GM12872 (cell line): ENCODE measurements around the gene EGFL6.

Source experiments
- TF ChIP-seq, protein P1 (sequence below): IDR thresholded peaks from 3 replicates; pipeline ENCODE4 v1.5.1; 2011; ENCODE audit warnings: low read depth, mild to moderate bottlenecking, low read length, moderate library complexity; ENCODE audit not compliant: insufficient read depth

The EGFL6 gene

DNA sequence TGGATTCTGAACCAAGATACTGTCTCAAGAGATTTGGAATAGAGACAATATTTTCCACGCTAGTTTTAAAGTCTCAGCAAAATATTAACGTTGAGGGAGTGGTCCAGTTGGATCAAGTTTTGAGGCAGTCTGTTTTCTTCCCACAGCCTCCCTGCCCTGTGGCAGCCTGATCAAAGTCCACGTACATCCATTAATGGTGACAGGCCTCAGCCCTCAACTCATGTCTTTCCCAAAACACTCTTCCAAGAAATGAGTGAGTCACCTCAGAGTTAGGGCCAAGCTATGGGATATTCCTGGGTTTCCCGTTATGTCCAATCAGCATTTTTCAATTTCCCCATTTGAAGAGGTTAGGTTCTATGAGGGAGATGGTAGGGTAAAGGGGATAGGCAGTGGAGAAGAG is 28.5 kb downstream of the EGFL6 start:
- TF ChIP-seq, protein P1, sequence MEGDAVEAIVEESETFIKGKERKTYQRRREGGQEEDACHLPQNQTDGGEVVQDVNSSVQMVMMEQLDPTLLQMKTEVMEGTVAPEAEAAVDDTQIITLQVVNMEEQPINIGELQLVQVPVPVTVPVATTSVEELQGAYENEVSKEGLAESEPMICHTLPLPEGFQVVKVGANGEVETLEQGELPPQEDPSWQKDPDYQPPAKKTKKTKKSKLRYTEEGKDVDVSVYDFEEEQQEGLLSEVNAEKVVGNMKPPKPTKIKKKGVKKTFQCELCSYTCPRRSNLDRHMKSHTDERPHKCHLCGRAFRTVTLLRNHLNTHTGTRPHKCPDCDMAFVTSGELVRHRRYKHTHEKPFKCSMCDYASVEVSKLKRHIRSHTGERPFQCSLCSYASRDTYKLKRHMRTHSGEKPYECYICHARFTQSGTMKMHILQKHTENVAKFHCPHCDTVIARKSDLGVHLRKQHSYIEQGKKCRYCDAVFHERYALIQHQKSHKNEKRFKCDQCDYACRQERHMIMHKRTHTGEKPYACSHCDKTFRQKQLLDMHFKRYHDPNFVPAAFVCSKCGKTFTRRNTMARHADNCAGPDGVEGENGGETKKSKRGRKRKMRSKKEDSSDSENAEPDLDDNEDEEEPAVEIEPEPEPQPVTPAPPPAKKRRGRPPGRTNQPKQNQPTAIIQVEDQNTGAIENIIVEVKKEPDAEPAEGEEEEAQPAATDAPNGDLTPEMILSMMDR, result no peak

DNA sequence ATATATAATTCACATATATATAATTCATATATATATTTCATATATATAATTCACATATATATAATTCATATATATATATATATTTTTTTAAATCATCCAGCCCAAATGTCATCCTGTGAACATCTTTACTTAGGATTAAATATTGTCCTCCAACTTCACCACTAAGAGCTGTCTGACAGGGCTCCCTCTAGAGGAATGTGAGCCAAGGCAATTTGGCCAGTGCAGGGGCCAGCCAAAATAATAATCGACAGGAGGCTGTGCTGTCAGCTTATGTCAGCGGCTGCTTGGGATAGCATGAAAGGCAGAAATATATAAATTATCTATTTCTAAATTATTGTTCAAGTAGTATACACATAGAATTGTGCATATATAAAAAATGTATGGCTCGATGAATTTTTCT is 29.5 kb downstream of the EGFL6 start:
- TF ChIP-seq, protein P1, result no peak; the same call in 2 of the 3 replicates

DNA sequence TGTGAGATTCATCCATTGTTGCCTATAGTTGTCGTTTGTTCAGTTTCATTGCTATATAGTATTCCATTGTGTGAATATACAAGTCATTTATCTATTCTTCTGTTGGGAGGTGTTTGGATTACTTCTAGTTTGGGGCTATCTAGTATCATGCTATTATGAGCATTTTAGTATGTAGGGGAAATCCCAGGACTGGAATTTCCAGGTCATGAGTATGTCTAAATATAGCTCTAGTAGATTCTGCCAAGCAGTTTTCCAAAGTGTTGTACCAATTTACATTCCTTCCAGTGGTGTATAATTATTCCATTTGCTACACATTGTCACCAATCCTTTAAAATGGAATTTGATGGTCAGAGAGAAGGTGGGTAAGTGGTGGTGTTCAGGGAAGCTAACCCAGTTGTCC is 30.1 kb downstream of the EGFL6 start:
- TF ChIP-seq, protein P1, result no peak

DNA sequence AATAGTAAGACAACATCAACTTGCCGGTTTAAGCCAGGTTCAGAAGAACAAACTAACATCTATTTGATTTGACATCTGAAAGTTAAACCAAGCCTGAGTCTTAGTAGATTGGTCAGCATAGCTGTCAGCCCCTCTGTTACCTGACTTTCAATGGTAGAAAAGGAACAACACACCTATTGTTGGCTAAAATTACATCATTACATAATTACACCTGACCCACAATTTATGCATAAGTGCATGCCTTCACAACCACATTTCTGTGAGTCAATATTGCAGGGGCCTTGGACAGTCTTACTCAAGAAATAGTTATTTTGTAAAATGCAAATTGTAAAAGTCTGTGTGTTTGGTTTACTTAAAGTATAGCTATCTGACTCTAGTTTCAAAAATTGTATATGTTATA is 36.2 kb downstream of the EGFL6 start:
- TF ChIP-seq, protein P1, result no peak

DNA sequence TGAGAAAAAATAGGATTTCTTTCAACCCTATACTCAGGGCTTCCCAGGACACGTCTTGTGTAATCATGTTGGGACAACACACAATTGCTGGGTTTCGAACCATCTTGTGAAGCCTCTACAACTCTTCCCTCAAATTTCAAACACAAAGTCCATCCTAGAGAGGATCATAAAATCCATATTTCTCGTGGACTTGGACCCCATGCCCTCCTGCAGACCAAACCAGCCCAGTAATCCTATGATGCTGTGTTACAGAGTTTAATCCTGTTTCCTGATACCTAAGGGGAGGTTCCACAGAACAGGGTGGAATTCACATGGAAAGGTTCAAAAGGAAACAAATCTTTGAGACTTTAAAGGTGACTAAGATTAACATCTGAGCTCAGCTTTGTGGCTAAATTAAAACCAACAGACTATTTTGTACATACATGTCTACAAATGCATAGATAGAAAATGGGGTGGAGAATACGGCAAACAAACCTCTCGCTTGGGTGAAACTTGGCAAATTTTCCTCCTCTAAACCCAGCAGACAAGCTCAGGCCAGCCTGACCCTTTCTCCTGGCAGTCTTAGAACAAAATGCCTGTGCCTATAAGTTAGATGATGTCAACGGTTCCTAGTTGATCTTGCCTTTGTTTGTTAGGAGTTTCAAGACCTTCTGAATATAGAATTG is 38.1 kb downstream of the EGFL6 start:
- TF ChIP-seq, protein P1, result no peak

DNA sequence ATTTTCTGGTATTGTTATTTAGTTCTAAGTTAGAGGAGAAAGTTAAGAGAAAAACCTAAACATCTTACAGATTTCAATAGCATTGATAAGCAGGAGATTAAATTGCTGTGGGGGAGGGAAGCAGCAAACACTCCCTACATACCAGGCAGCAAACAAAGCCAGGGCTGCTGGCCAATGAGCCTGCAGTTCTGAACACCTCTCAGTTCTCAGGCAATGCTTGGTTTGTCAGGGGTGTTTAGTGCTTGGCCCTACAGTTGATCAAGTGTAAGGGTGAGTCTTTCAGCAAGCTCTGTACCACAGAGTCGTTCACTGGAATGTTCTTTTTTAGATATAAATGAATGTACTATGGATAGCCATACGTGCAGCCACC is 38.6 kb downstream of the EGFL6 start:
- TF ChIP-seq, protein P1, result no peak

DNA sequence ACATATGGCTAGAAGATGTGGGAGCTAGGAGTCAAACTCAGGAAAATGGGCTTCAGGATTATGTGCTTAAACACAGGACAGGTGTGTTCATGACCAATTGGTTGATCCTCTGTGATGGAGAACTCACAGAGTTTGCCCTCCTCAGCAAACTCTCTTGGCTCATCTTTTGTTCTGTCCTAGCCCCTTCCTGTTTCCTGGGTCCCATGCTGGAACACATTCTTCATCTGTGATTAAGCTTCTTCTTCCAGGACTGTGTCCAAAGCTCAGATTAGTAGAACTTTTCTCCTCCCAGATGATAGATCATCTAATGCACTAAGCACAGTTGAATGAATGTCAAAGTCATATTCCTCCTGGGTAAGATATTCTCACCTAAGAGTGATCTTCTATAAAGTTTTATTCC is 44.8 kb downstream of the EGFL6 start:
- TF ChIP-seq, protein P1, result no peak

DNA sequence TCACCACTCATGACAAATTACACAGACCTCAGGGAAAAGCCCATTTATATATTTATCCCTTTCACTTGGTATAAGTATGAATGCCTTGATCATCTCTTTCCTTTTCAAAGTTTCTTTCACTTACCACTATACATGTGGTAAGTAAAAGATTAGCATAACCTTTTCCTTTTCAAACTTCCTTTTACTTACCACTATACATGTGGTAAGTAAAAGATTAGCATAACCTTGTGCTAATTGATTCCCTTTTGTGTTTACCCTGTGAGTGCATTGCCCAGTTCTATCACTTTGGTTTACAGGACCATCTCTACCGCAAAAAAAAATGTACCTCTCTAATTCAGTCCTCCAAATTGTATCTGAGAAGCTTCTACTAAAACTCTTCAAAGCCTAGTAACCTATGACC is 50.8 kb downstream of the EGFL6 start:
- TF ChIP-seq, protein P1, result no peak
